ENCODE measurements around the gene MT1G.

MT1G gene

DNA sequence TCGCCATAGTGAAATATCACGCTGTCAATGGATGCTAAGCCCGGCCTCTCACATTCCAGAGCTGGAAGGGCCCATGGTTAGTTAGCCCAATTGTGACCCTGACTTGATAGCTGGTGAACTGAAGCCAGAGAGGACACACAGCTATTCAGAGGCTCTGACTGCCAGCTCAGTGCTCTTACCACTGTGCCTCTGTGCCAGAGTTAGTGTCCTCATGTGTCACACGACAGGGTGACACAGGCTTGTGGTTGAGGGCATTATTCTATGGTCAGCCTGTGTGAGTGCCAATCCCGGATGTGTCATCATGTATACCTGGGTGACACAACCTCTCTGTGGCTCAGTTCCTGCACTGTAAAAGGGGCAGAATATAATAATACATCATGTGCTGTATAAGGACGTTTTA lies 12.0 kb upstream of the MT1G start:
- no peaks in the 10 kb centered on the region for H3K36me3 ChIP-seq (ENCODE audit: control insufficient read depth, low read length)
- H3K79me2 ChIP-seq (ENCODE audit: control insufficient read depth, low read length) = no peaks in the 10 kb centered on the region
- H3K9me3 ChIP-seq (ENCODE audit: control insufficient read depth, insufficient read depth, low read length) = no peaks in the 10 kb centered on the region
- H4K20me1 ChIP-seq (ENCODE audit: control insufficient read depth, insufficient read depth, low read depth, low read length) = no peaks in the 10 kb centered on the region
- peaks cover 31% of the 10 kb centered on the region for H3K27me3 ChIP-seq (ENCODE audit: control insufficient read depth, low read length)
- H3K27ac ChIP-seq (ENCODE audit: low read depth, low read length) = no peak overlapping the region
- H3K4me2 ChIP-seq (ENCODE audit: low read length) = no peak overlapping the region
- no peaks in the 10 kb centered on the region for H3K9me2 ChIP-seq (replicated peaks; ENCODE audit: control insufficient read depth, low read length)
- no peaks in the 10 kb centered on the region for H3F3A ChIP-seq (ENCODE audit: control insufficient read depth, insufficient read depth)
- TF ChIP-seq EZH2phosphoT487 (IDR thresholded peaks at IDR 0.05; ENCODE audit: borderline replicate concordance, low read length) = no peak
- TF ChIP-seq, protein P1, sequence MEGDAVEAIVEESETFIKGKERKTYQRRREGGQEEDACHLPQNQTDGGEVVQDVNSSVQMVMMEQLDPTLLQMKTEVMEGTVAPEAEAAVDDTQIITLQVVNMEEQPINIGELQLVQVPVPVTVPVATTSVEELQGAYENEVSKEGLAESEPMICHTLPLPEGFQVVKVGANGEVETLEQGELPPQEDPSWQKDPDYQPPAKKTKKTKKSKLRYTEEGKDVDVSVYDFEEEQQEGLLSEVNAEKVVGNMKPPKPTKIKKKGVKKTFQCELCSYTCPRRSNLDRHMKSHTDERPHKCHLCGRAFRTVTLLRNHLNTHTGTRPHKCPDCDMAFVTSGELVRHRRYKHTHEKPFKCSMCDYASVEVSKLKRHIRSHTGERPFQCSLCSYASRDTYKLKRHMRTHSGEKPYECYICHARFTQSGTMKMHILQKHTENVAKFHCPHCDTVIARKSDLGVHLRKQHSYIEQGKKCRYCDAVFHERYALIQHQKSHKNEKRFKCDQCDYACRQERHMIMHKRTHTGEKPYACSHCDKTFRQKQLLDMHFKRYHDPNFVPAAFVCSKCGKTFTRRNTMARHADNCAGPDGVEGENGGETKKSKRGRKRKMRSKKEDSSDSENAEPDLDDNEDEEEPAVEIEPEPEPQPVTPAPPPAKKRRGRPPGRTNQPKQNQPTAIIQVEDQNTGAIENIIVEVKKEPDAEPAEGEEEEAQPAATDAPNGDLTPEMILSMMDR (IDR thresholded peaks at IDR 0.05; ENCODE audit: low read depth, low read length, poor library complexity, severe bottlenecking) = no peak
- no peak overlapping the region for H3K4me3 ChIP-seq (ENCODE audit: low read length)
- H3K4me1 ChIP-seq (ENCODE audit: control insufficient read depth, low read length) = peaks cover 14% of the 10 kb centered on the region

DNA sequence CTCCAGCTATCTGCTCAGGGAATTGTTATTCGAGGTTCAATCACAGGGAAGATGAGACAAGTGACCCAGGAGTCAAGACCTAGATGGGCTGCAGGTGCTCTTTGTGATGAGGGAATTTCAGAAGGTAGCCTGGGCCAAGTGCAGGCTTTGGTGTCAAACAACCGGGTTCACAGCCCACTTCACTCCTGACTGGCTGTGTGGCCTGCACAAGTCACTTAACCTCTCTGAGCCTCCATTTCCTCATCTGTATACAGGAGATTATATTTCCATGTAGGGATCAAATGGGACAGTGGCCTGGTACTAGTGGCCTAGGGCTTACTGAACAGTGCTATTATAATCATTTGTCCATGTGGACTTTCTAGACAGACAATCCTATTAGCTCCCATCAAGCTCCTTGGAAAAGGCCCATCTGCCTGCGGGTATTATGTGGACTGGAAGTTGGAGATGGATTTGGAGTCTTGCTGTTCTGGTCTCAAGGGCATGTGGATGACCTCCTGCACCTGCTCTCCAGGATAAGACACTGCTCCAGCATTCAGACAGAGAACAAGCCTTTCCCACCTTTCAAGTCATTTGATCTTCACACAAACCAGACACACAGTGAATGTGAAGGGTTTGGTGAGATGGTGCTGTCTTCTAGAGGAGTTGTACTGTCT lies 11.3 kb upstream of the MT1G start:
- no peaks in the 10 kb centered on the region for H3K9me2 ChIP-seq (replicated peaks; ENCODE audit: control insufficient read depth, low read length)

DNA sequence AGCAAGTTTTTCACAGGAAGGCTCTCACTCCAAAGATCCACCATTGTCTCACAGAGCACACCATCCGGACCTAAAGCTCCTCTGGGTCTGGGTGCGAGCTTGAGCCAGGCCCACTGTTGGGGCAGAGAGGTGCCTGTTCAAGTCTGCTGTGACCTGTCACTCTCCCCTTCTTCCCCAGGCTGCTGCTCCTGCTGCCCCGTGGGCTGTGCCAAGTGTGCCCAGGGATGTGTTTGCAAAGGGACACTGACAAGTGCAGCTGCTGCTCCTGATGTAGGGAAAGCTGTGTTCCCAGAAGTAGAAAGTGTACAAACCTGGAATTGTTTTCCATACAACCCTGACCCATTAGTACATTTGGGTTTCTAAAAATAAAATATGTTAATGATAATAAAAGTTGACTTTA lies 9.6 kb upstream of the MT1G start:
- no peak overlapping the region for H3K4me2 ChIP-seq (ENCODE audit: low read length)

More for the DNA sequence above, 11.3 kb upstream of the MT1G start:
- H3K27me3 ChIP-seq (ENCODE audit: control insufficient read depth, low read length) = peaks cover 31% of the 10 kb centered on the region
- no peaks in the 10 kb centered on the region for H3K36me3 ChIP-seq (ENCODE audit: control insufficient read depth, low read length)
- no peaks in the 10 kb centered on the region for H3K79me2 ChIP-seq (ENCODE audit: control insufficient read depth, low read length)
- H3F3A ChIP-seq (ENCODE audit: control insufficient read depth, insufficient read depth) = no peaks in the 10 kb centered on the region
- H3K4me2 ChIP-seq (ENCODE audit: low read length) = no peak overlapping the region
- H3K9me3 ChIP-seq (ENCODE audit: control insufficient read depth, insufficient read depth, low read length) = no peaks in the 10 kb centered on the region
- no peaks in the 10 kb centered on the region for H4K20me1 ChIP-seq (ENCODE audit: control insufficient read depth, insufficient read depth, low read depth, low read length)
- H3K27ac ChIP-seq (ENCODE audit: low read depth, low read length) = no peak overlapping the region
- TF ChIP-seq EZH2phosphoT487 (IDR thresholded peaks at IDR 0.05; ENCODE audit: borderline replicate concordance, low read length) = no peak
- TF ChIP-seq, protein P1 (IDR thresholded peaks at IDR 0.05; ENCODE audit: low read depth, low read length, poor library complexity, severe bottlenecking) = no peak
- H3K4me1 ChIP-seq (ENCODE audit: control insufficient read depth, low read length) = peaks cover 14% of the 10 kb centered on the region
- no peak overlapping the region for H3K4me3 ChIP-seq (ENCODE audit: low read length)

More for the DNA sequence above, 9.6 kb upstream of the MT1G start:
- H3K9me3 ChIP-seq (ENCODE audit: control insufficient read depth, insufficient read depth, low read length) = no peaks in the 10 kb centered on the region
- H3K4me3 ChIP-seq (ENCODE audit: low read length) = no peak overlapping the region
- H3F3A ChIP-seq (ENCODE audit: control insufficient read depth, insufficient read depth) = no peaks in the 10 kb centered on the region
- H4K20me1 ChIP-seq (ENCODE audit: control insufficient read depth, insufficient read depth, low read depth, low read length) = no peaks in the 10 kb centered on the region
- H3K27me3 ChIP-seq (ENCODE audit: control insufficient read depth, low read length) = peaks cover 42% of the 10 kb centered on the region
- no peaks in the 10 kb centered on the region for H3K79me2 ChIP-seq (ENCODE audit: control insufficient read depth, low read length)
- TF ChIP-seq, protein P1 (IDR thresholded peaks at IDR 0.05; ENCODE audit: low read depth, low read length, poor library complexity, severe bottlenecking) = no peak
- TF ChIP-seq EZH2phosphoT487 (IDR thresholded peaks at IDR 0.05; ENCODE audit: borderline replicate concordance, low read length) = no peak
- no peaks in the 10 kb centered on the region for H3K36me3 ChIP-seq (ENCODE audit: control insufficient read depth, low read length)
- H3K4me1 ChIP-seq (ENCODE audit: control insufficient read depth, low read length) = peaks cover 8% of the 10 kb centered on the region
- no peaks in the 10 kb centered on the region for H3K9me2 ChIP-seq (replicated peaks; ENCODE audit: control insufficient read depth, low read length)
- H3K27ac ChIP-seq (ENCODE audit: low read depth, low read length) = no peak overlapping the region
